Measurements from ENCODE around the gene PLIN5. TPM values are rescaled to one million over a fixed set of nuclear protein-coding genes. Genes with fewer than 3 reads are reported as not detected.

PLIN5 gene
- total RNA-seq, 2 donors from 2014 or later: 3.7 to 3.9 TPM

- WGBS, 2 experiments (ENCODE audit: insufficient coverage in 1 of 2, insufficient read length in 1 of 2): 89 to 92% methylated on average over 5 to 6 of the region's 6 CpGs
- H3K27me3 ChIP-seq (ENCODE audit: control insufficient read depth, insufficient read depth, low read length, poor library complexity, severe bottlenecking): no peaks in the 10 kb centered on the region
- no peak overlapping the region for H3K27ac ChIP-seq (ENCODE audit: low read depth, low read length)
- Mint-ChIP-seq H3K27me3 (ENCODE audit: insufficient read depth) (peaks cover under 1% of the 10 kb centered on the region), H3K27ac (no peak overlapping the region), H3K4me3 (no peak overlapping the region), H3K4me1 (peaks cover 12% of the 10 kb centered on the region), H3K36me3 (ENCODE audit: low read depth) (no peaks in the 10 kb centered on the region), H3K9me3 (no peaks in the 10 kb centered on the region)
- H3K9me3 ChIP-seq (ENCODE audit: control insufficient read depth, low read length): no peaks in the 10 kb centered on the region
- DNase-seq: no peak
- H3K36me3 ChIP-seq (ENCODE audit: control insufficient read depth, insufficient read depth, low read length): no peaks in the 10 kb centered on the region
- no peak for TF ChIP-seq CTCF (conservative IDR thresholded peaks at IDR 0.05)
- no peak overlapping the region for H3K9ac ChIP-seq (ENCODE audit: extremely low read depth, low read length, poor library complexity, severe bottlenecking)
- H3K4me1 ChIP-seq (ENCODE audit: control insufficient read depth, insufficient read depth, low read length): peaks cover 6% of the 10 kb centered on the region
- H3K4me3 ChIP-seq (ENCODE audit: low read length): no peak overlapping the region
Observed at GRCh38 chr19:4573682-4574081, 38.7 kb upstream of the PLIN5 start.

GRCh38 chr19:4571305-4571917 is 36.4 kb upstream of the PLIN5 start:
- H3K9me3 ChIP-seq (ENCODE audit: control insufficient read depth, low read length): no peaks in the 10 kb centered on the region
- Mint-ChIP-seq H3K9me3 (no peaks in the 10 kb centered on the region), H3K27ac (no peak overlapping the region)

GRCh38 chr19:4570916-4571304 is 35.9 kb upstream of the PLIN5 start:
- no peak overlapping the region for H3K4me3 Mint-ChIP-seq
- H3K27me3 Mint-ChIP-seq (ENCODE audit: insufficient read depth): peaks cover 3% of the 10 kb centered on the region
- Histone ChIP-seq H3K9me3 (ENCODE audit: control insufficient read depth, low read length) (no peaks in the 10 kb centered on the region), H3K27me3 (ENCODE audit: control insufficient read depth, insufficient read depth, low read length, poor library complexity, severe bottlenecking) (no peaks in the 10 kb centered on the region), H3K36me3 (ENCODE audit: control insufficient read depth, insufficient read depth, low read length) (no peaks in the 10 kb centered on the region), H3K4me1 (ENCODE audit: control insufficient read depth, insufficient read depth, low read length) (peaks cover 6% of the 10 kb centered on the region), H3K9ac (ENCODE audit: extremely low read depth, low read length, poor library complexity, severe bottlenecking) (no peak overlapping the region), H3K27ac (ENCODE audit: low read depth, low read length) (no peak overlapping the region), H3K4me3 (ENCODE audit: low read length) (no peak overlapping the region)
- peaks cover 13% of the 10 kb centered on the region for H3K4me1 Mint-ChIP-seq
- H3K27ac Mint-ChIP-seq: no peak overlapping the region
- H3K36me3 Mint-ChIP-seq (ENCODE audit: low read depth): no peaks in the 10 kb centered on the region
- no peaks in the 10 kb centered on the region for H3K9me3 Mint-ChIP-seq
- no peak for DNase-seq
- TF ChIP-seq CTCF (conservative IDR thresholded peaks at IDR 0.05): no peak
- WGBS, 2 experiments (ENCODE audit: insufficient coverage in 1 of 2, insufficient read length in 1 of 2): 91% methylated on average over 5 of the region's 5 CpGs

More at GRCh38 chr19:4571305-4571917, 36.4 kb upstream of the PLIN5 start:
- H3K27ac ChIP-seq (ENCODE audit: low read depth, low read length): no peak overlapping the region
- DNase-seq: no peak
- Mint-ChIP-seq H3K27me3 (ENCODE audit: insufficient read depth) (peaks cover 3% of the 10 kb centered on the region), H3K4me3 (no peak overlapping the region), H3K36me3 (ENCODE audit: low read depth) (no peaks in the 10 kb centered on the region), H3K4me1 (peaks cover 15% of the 10 kb centered on the region)
- no peak overlapping the region for H3K9ac ChIP-seq (ENCODE audit: extremely low read depth, low read length, poor library complexity, severe bottlenecking)
- peaks cover 6% of the 10 kb centered on the region for H3K4me1 ChIP-seq (ENCODE audit: control insufficient read depth, insufficient read depth, low read length)
- TF ChIP-seq CTCF (conservative IDR thresholded peaks at IDR 0.05): no peak
- no peaks in the 10 kb centered on the region for H3K27me3 ChIP-seq (ENCODE audit: control insufficient read depth, insufficient read depth, low read length, poor library complexity, severe bottlenecking)
- H3K4me3 ChIP-seq (ENCODE audit: low read length): no peak overlapping the region
- WGBS, 2 experiments (ENCODE audit: insufficient coverage in 1 of 2, insufficient read length in 1 of 2): 89 to 93% methylated on average over 10 to 22 of the region's 22 CpGs
- H3K36me3 ChIP-seq (ENCODE audit: control insufficient read depth, insufficient read depth, low read length): no peaks in the 10 kb centered on the region
